ENCODE data around the gene POP5.

The POP5 gene, protein sequence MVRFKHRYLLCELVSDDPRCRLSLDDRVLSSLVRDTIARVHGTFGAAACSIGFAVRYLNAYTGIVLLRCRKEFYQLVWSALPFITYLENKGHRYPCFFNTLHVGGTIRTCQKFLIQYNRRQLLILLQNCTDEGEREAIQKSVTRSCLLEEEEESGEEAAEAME

DNA sequence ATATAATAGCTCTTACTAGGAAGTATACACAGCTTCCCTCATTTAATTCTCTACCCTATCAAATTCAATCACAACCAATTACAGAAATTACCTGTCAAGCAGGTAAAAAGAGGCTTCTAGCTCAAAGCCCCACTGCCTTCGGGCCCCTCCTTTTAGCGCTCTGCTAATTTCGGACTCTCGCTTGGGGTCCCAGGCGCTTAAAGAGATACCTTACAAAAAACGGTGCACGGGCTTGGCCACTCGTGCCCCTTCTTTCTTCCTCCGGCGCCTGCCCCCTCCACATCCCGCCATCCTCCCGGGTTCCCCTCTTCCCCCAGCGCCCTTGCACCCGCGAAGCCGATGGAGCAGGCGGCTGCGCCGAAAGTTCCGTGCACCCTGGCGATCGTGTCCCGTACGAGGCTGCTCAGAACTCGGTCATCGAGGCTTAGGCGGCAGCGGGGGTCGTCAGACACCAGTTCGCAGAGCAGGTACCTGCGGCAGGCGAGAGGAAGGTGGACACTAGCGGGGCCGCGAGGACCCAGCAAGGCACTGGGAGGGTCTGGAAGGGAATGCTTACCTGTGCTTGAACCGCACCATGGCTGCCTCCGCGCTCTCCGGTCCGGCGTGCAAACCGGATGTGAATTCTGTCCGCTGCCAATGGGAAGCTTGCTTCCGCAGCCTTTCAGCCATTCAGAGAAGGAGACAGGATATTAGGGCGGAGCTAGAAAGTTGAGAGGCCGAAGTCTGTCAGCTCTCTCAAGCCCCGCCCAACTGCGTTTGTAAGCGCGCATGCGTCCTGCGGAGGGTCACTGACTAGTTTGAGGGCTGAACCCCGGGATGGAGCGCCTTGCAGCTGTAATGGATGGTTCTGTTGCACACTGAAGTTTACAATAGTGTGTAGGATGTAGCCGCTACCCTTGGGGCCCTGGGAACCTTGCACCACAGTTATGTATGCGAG lies at the start of gene POP5:
Gene POP5 (minus strand): TSS at position 616 of the 937 bp plus-strand sequence. CDS start 40 bp downstream, at position 576.
- POLR2A ChIA-PET = interaction anchor here (0.5 to 2.4 kb wide), 35 partner anchors 8 to 429 kb away, joined by 3 to 21 read pairs (median 5); partner anchors contain the start of genes ACADS, COQ5, COX6A1 and DYNLL1
- H3K9me3 ChIP-seq (ENCODE audit: control insufficient read depth, insufficient read depth, low read depth, low read length) = no peaks in the 10 kb centered on the region
- peak within 1 kb of the TSS; percentile 83 for H3K4me3 ChIP-seq (ENCODE audit: low read depth, low read length)
- CTCF ChIA-PET = interaction anchor here (0.6 to 6.3 kb wide), 15 partner anchors 10 to 552 kb away, joined by 3 to 77 read pairs (median 4); partner anchors contain the start of genes CABP1, P2RX7, SRSF9 and UNC119B
- H3K36me3 ChIP-seq (ENCODE audit: control insufficient read depth in 2 of 2, insufficient read depth in 1 of 2, low read length in 2 of 2) = peaks cover 12 to 41% of the 10 kb centered on the region in 2 experiments
- H3K27ac ChIP-seq (ENCODE audit: extremely low read depth, low read depth, low read length) = peak within 1 kb of the TSS; percentile 60; the same call in 1 of the 2 replicates
- H3K4me1 ChIP-seq (ENCODE audit: control insufficient read depth, insufficient read depth, low read length) = no peaks in the 10 kb centered on the region
- peak; percentile 93 for TF ChIP-seq ZNF501 (tag by site-specific recombination; IDR thresholded peaks at IDR 0.05)
- no peak for TF ChIP-seq ZNF624 (tag by site-specific recombination; IDR thresholded peaks at IDR 0.05)
- TF ChIP-seq ZEB2 (tag by site-specific recombination; IDR thresholded peaks at IDR 0.05) = peak; percentile 96
- TF ChIP-seq, protein P1, sequence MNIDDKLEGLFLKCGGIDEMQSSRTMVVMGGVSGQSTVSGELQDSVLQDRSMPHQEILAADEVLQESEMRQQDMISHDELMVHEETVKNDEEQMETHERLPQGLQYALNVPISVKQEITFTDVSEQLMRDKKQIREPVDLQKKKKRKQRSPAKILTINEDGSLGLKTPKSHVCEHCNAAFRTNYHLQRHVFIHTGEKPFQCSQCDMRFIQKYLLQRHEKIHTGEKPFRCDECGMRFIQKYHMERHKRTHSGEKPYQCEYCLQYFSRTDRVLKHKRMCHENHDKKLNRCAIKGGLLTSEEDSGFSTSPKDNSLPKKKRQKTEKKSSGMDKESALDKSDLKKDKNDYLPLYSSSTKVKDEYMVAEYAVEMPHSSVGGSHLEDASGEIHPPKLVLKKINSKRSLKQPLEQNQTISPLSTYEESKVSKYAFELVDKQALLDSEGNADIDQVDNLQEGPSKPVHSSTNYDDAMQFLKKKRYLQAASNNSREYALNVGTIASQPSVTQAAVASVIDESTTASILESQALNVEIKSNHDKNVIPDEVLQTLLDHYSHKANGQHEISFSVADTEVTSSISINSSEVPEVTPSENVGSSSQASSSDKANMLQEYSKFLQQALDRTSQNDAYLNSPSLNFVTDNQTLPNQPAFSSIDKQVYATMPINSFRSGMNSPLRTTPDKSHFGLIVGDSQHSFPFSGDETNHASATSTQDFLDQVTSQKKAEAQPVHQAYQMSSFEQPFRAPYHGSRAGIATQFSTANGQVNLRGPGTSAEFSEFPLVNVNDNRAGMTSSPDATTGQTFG (tag by site-specific recombination; IDR thresholded peaks at IDR 0.05; ENCODE audit: borderline replicate concordance) = no peak
- peak; percentile 69; the same call in 1 of the 2 replicates for TF ChIP-seq YY1 (tag by site-specific recombination; IDR thresholded peaks at IDR 0.05)
- TF ChIP-seq ZSCAN30 (tag by site-specific recombination; IDR thresholded peaks at IDR 0.05) = peak; percentile 41; the same call in 1 of the 2 replicates
- TF ChIP-seq, protein P2, sequence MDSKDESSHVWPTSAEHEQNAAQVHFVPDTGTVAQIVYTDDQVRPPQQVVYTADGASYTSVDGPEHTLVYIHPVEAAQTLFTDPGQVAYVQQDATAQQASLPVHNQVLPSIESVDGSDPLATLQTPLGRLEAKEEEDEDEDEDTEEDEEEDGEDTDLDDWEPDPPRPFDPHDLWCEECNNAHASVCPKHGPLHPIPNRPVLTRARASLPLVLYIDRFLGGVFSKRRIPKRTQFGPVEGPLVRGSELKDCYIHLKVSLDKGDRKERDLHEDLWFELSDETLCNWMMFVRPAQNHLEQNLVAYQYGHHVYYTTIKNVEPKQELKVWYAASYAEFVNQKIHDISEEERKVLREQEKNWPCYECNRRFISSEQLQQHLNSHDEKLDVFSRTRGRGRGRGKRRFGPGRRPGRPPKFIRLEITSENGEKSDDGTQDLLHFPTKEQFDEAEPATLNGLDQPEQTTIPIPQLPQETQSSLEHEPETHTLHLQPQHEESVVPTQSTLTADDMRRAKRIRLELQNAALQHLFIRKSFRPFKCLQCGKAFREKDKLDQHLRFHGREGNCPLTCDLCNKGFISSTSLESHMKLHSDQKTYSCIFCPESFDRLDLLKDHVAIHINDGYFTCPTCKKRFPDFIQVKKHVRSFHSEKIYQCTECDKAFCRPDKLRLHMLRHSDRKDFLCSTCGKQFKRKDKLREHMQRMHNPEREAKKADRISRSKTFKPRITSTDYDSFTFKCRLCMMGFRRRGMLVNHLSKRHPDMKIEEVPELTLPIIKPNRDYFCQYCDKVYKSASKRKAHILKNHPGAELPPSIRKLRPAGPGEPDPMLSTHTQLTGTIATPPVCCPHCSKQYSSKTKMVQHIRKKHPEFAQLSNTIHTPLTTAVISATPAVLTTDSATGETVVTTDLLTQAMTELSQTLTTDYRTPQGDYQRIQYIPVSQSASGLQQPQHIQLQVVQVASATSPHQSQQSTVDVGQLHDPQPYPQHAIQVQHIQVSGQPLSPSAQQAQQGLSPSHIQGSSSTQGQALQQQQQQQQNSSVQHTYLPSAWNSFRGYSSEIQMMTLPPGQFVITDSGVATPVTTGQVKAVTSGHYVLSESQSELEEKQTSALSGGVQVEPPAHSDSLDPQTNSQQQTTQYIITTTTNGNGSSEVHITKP (tag by site-specific recombination; IDR thresholded peaks at IDR 0.05) = peak; percentile 52
- TF ChIP-seq ZNF324 (tag by site-specific recombination; IDR thresholded peaks at IDR 0.05) = 0 out of 2 replicates have a peak, but pooled peaks have one; percentile 24
- TF ChIP-seq, protein P3, sequence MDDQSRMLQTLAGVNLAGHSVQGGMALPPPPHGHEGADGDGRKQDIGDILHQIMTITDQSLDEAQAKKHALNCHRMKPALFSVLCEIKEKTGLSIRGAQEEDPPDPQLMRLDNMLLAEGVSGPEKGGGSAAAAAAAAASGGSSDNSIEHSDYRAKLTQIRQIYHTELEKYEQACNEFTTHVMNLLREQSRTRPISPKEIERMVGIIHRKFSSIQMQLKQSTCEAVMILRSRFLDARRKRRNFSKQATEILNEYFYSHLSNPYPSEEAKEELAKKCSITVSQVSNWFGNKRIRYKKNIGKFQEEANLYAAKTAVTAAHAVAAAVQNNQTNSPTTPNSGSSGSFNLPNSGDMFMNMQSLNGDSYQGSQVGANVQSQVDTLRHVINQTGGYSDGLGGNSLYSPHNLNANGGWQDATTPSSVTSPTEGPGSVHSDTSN (CRISPR knock-in tag; IDR thresholded peaks at IDR 0.05) = no peak; the same call in 1 of the 2 replicates
- TF ChIP-seq, protein P4, sequence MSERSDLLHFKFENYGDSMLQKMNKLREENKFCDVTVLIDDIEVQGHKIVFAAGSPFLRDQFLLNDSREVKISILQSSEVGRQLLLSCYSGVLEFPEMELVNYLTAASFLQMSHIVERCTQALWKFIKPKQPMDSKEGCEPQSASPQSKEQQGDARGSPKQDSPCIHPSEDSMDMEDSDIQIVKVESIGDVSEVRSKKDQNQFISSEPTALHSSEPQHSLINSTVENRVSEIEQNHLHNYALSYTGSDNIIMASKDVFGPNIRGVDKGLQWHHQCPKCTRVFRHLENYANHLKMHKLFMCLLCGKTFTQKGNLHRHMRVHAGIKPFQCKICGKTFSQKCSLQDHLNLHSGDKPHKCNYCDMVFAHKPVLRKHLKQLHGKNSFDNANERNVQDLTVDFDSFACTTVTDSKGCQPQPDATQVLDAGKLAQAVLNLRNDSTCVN (tag by site-specific recombination; optimal IDR thresholded peaks at IDR 0.05) = peak; percentile 71
- TF ChIP-seq, protein P5, sequence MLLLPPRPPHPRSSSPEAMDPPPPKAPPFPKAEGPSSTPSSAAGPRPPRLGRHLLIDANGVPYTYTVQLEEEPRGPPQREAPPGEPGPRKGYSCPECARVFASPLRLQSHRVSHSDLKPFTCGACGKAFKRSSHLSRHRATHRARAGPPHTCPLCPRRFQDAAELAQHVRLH (tag by site-specific recombination; IDR thresholded peaks at IDR 0.05) = peak; percentile 89
- TF ChIP-seq, protein P6, sequence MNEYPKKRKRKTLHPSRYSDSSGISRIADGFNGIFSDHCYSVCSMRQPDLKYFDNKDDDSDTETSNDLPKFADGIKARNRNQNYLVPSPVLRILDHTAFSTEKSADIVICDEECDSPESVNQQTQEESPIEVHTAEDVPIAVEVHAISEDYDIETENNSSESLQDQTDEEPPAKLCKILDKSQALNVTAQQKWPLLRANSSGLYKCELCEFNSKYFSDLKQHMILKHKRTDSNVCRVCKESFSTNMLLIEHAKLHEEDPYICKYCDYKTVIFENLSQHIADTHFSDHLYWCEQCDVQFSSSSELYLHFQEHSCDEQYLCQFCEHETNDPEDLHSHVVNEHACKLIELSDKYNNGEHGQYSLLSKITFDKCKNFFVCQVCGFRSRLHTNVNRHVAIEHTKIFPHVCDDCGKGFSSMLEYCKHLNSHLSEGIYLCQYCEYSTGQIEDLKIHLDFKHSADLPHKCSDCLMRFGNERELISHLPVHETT (tag by site-specific recombination; IDR thresholded peaks at IDR 0.05) = 0 out of 2 replicates have a peak, but pooled peaks have one; percentile 22
- TF ChIP-seq, protein P7, sequence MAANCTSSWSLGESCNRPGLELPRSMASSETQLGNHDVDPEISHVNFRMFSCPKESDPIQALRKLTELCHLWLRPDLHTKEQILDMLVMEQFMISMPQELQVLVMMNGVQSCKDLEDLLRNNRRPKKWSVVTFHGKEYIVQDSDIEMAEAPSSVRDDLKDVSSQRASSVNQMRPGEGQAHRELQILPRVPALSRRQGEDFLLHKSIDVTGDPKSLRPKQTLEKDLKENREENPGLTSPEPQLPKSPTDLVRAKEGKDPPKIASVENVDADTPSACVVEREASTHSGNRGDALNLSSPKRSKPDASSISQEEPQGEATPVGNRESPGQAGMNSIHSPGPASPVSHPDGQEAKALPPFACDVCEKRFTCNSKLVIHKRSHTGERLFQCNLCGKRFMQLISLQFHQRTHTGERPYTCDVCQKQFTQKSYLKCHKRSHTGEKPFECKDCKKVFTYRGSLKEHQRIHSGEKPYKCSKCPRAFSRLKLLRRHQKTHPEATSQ (tag by site-specific recombination; IDR thresholded peaks at IDR 0.05) = 0 out of 2 replicates have a peak, but pooled peaks have one; percentile 54
- TF ChIP-seq, protein P8, sequence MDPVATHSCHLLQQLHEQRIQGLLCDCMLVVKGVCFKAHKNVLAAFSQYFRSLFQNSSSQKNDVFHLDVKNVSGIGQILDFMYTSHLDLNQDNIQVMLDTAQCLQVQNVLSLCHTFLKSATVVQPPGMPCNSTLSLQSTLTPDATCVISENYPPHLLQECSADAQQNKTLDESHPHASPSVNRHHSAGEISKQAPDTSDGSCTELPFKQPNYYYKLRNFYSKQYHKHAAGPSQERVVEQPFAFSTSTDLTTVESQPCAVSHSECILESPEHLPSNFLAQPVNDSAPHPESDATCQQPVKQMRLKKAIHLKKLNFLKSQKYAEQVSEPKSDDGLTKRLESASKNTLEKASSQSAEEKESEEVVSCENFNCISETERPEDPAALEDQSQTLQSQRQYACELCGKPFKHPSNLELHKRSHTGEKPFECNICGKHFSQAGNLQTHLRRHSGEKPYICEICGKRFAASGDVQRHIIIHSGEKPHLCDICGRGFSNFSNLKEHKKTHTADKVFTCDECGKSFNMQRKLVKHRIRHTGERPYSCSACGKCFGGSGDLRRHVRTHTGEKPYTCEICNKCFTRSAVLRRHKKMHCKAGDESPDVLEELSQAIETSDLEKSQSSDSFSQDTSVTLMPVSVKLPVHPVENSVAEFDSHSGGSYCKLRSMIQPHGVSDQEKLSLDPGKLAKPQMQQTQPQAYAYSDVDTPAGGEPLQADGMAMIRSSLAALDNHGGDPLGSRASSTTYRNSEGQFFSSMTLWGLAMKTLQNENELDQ (tag by site-specific recombination; IDR thresholded peaks at IDR 0.05; ENCODE audit: low read depth) = no peak
- no peak for TF ChIP-seq GLI4 (tag by site-specific recombination; IDR thresholded peaks at IDR 0.05)
- 0 out of 2 replicates have a peak, but pooled peaks have one; percentile 14 for TF ChIP-seq ZBTB8A (tag by site-specific recombination; IDR thresholded peaks at IDR 0.05)
